K562 (cell line): ENCODE data around the gene MAP3K13.

Experiments used
- ATF3 ChIP-seq, 2 experiments: fragments of 450-650 bp in 1 of 2; sonication (generic) in 1 of 2; formaldehyde crosslinking in 1 of 2; IDR thresholded peaks in 1 of 2; conservative IDR thresholded peaks in 1 of 2; 2 replicates each; pipeline versions ENCODE4 v1.6.1 to v1.8.1; 2016 to 2023; ENCODE audit warnings: mild to moderate bottlenecking in 2 of 2, moderate library complexity in 2 of 2, inconsistent platforms in 1 of 2, missing genetic modification reagents in 1 of 2
- MAFK ChIP-seq: IDR thresholded peaks from 2 replicates; pipeline ENCODE4 v1.6.1; 2011; ENCODE audit warnings: low read length, improper control_type of control experiment
- MTF1 ChIP-seq: fragments of 250-450 bp; sonication (Bioruptor Pico); IDR thresholded peaks from 2 replicates; pipeline ENCODE4 v1.9.0; 2021; ENCODE audit warnings: moderate library complexity, mild to moderate bottlenecking, inconsistent platforms, borderline replicate concordance
- RFX5 ChIP-seq: IDR thresholded peaks from 2 replicates; pipeline ENCODE4 v1.6.1; 2011; ENCODE audit warnings: low read depth, mild to moderate bottlenecking, improper control_type of control experiment, low read length
- SRF ChIP-seq, 2 experiments: fragments of 250-450, 450-650 bp in 1 of 2; sonication (Bioruptor Pico) in 1 of 2; sonication (generic) in 1 of 2; formaldehyde crosslinking; IDR thresholded peaks; 2 replicates each; pipeline versions ENCODE4 v1.5.0 to v1.5.1; 2020 to 2022; ENCODE audit warnings: mild to moderate bottlenecking in 1 of 2, missing genetic modification reagents in 1 of 2
- TF ChIP-seq, protein P1 (sequence below), 3 experiments: IDR thresholded peaks in 2 of 3; conservative IDR thresholded peaks in 1 of 3; 2 replicates each; pipeline ENCODE4 v1.5.1; 2011 to 2012; ENCODE audit warnings: low read length in 3 of 3, mild to moderate bottlenecking in 3 of 3, control low read depth in 2 of 3, improper control_type of control experiment in 1 of 3, inconsistent platforms in 1 of 3, low read depth in 1 of 3, mixed read lengths in 1 of 3, moderate library complexity in 1 of 3; ENCODE audit not compliant: insufficient read depth in 2 of 3

GRCh38 chr3:185409957-185410356, 47.0 kb downstream of the MAP3K13 start:
- TF ChIP-seq MAFK (no peak), ATF3 (IDR thresholded peaks at IDR 0.05) (no peak), ATF3 (CRISPR knock-in tag; conservative IDR thresholded peaks at IDR 0.05) (no peak), MTF1 (CRISPR knock-in tag) (no peak), RFX5 (no peak), SRF (CRISPR knock-in tag; IDR thresholded peaks at IDR 0.05) (no peak)
- TF ChIP-seq, protein P1, sequence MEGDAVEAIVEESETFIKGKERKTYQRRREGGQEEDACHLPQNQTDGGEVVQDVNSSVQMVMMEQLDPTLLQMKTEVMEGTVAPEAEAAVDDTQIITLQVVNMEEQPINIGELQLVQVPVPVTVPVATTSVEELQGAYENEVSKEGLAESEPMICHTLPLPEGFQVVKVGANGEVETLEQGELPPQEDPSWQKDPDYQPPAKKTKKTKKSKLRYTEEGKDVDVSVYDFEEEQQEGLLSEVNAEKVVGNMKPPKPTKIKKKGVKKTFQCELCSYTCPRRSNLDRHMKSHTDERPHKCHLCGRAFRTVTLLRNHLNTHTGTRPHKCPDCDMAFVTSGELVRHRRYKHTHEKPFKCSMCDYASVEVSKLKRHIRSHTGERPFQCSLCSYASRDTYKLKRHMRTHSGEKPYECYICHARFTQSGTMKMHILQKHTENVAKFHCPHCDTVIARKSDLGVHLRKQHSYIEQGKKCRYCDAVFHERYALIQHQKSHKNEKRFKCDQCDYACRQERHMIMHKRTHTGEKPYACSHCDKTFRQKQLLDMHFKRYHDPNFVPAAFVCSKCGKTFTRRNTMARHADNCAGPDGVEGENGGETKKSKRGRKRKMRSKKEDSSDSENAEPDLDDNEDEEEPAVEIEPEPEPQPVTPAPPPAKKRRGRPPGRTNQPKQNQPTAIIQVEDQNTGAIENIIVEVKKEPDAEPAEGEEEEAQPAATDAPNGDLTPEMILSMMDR (IDR thresholded peaks at IDR 0.05 in 2 of 3, conservative IDR thresholded peaks at IDR 0.05 in 1 of 3; ENCODE audit: insufficient read depth in 2 of 3, low read depth in 1 of 3, low read length in 3 of 3) = no peak
